Upper lobe of left lung (tissue), 4 donors: ENCODE results near the gene RASGRP3.

Experiments
- CTCF ChIP-seq, 6 experiments: fragments of 450-650 bp in 4 of 6; fragments of 200-600 bp in 2 of 6; sonication (generic) in 2 of 6; IDR thresholded peaks; one replicate each; pipeline ENCODE4 v1.5.1; 2016 to 2019; ENCODE audit warnings: antibody characterized with exemption in 6 of 6
- EP300 ChIP-seq, 4 donors: sonication (generic); formaldehyde crosslinking; IDR thresholded peaks; one replicate each; pipeline ENCODE4 v1.5.1; 2017; ENCODE audit warnings: antibody characterized with exemption in 4 of 4, control low read depth in 2 of 4
- POLR2A ChIP-seq, 4 donors: fragments of 450-650 bp; IDR thresholded peaks; one replicate each; pipeline ENCODE4 v1.5.1; 2016 to 2017; ENCODE audit warnings: antibody characterized with exemption in 4 of 4, mild to moderate bottlenecking in 2 of 4
- POLR2AphosphoS5 ChIP-seq, 2 donors: sonication (generic); formaldehyde crosslinking; IDR thresholded peaks; one replicate each; pipeline ENCODE4 v1.5.1; 2017; ENCODE audit warnings: antibody characterized with exemption in 2 of 2

- TF ChIP-seq CTCF (IDR thresholded peaks at IDR 0.05) (no peak), EP300 (IDR thresholded peaks at IDR 0.05) (no peak), POLR2AphosphoS5 (IDR thresholded peaks at IDR 0.05) (no peak), POLR2A (IDR thresholded peaks at IDR 0.05) (no peak)
Measured at GRCh38 chr2:33577084-33577483, 100.6 kb downstream of the RASGRP3 start.
